ENCODE measurements around the gene NANOG. TPM values are rescaled to one million over a fixed set of nuclear protein-coding genes. Genes with fewer than 3 reads are reported as not detected.

Gene NANOG
- total and polyA plus RNA-seq, 2 donors (not counting 1 experiment from before 2014, with no cell fraction given), result not detected

Small RNA genes within 50 kb of the gene (small RNA-seq; reads per million reads assigned to genes)
- not detected for gene RF00019 (ENCODE audit: insufficient read length, low read depth, low replicate concordance)

Other genes with a start within 250 kb of the NANOG start
- gene APOBEC1, start 123.5 kb upstream of the NANOG start, total RNA-seq, result not detected in 2 replicates
- gene APOBEC1, start 123.5 kb upstream of the NANOG start, polyA plus RNA-seq, result not detected in 2 replicates
- gene GDF3, start 93.6 kb upstream of the NANOG start, total RNA-seq, result not detected in 2 replicates
- gene GDF3, start 93.6 kb upstream of the NANOG start, polyA plus RNA-seq, result not detected in 2 replicates
- not detected in 2 replicates for gene DPPA3, start 78.0 kb upstream of the NANOG start, total RNA-seq
- not detected in 2 replicates for gene DPPA3, start 78.0 kb upstream of the NANOG start, polyA plus RNA-seq
- gene CLEC4C, start 42.0 kb upstream of the NANOG start, total RNA-seq, result 0.39 TPM in 1 of 2 replicates, not detected in the other
- 0.63 and 1.4 TPM in 2 replicates for gene CLEC4C, start 42.0 kb upstream of the NANOG start, polyA plus RNA-seq
- not detected in 2 replicates for gene NANOGNB, start 24.2 kb upstream of the NANOG start, total RNA-seq
- gene NANOGNB, start 24.2 kb upstream of the NANOG start, polyA plus RNA-seq, result not detected in 2 replicates
- gene SLC2A14, start 83.5 kb downstream of the NANOG start, total RNA-seq, result 4.0 and 4.7 TPM in 2 replicates
- 2.5 and 8.5 TPM in 2 replicates for gene SLC2A14, start 83.5 kb downstream of the NANOG start, polyA plus RNA-seq
- 209 and 215 TPM in 2 replicates for gene SLC2A3, start 146.8 kb downstream of the NANOG start, total RNA-seq
- gene SLC2A3, start 146.8 kb downstream of the NANOG start, polyA plus RNA-seq, result 284 and 440 TPM in 2 replicates
- gene FOXJ2, start 243.3 kb downstream of the NANOG start, total RNA-seq, result 19.4 and 22.0 TPM in 2 replicates
- 7.3 and 9.5 TPM in 2 replicates for gene FOXJ2, start 243.3 kb downstream of the NANOG start, polyA plus RNA-seq

All from B cell (primary cell).